Measurements from ENCODE around the gene HS6ST2. TPM values are rescaled to one million over a fixed set of nuclear protein-coding genes. Genes with fewer than 3 reads are reported as not detected.

HS6ST2 gene
- polyA plus RNA-seq, 1 of the 3 experiments (the other 2 are of a cell fraction): 0.05 TPM

DNA sequence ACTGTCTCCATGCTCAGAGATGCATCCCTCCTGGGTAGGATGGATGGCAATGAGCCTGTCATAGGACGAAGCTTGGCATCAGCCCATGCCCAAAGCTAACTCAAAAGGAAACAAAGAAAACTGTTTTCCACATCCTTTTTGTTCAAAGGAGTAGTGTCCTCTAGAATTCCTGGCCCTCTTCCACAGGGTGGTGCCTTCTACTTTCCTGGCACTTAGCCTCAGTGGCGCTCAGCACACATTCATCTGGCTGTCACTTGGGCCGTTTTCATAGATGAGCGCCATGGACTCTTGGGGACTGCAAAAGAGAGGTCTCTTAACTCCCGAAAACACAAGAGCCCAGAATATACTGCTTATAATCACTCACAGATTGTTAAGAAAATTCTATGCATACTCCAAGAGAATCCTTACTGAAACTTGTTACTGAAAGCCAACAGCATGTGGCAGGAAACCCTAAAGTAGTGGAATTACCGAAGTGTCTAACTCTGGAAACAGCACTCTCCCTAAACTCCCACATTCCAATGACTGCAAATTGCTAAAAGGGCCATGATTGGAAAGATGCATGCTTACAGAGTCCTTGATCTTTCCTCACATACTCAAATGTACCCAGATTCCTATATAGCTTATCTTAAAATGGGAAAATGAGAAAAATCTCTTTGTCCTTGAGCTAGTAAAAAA, 110.0 kb downstream of the HS6ST2 start:
- DNase-seq: no peak
- ChIA-PET CTCF (no interaction called here), POLR2A (no interaction called here)
- Histone ChIP-seq H3K4me1 (ENCODE audit: control insufficient read depth in 1 of 2, insufficient read depth in 2 of 2, low read depth in 1 of 2, low read length in 1 of 2) (no peaks in the 10 kb centered on the region; a peak in 1 of 4 replicates), H3K27ac (ENCODE audit: low read depth in 2 of 2, low read length in 1 of 2) (no peak overlapping the region), H3K36me3 (replicated peaks in 1 of 2; ENCODE audit: control insufficient read depth in 1 of 2, insufficient read depth in 2 of 2, low read length in 1 of 2) (no peaks in the 10 kb centered on the region), H3K9me2 (no peaks in the 10 kb centered on the region), H3K4me2 (no peak overlapping the region), H3K27me3 (ENCODE audit: insufficient read depth) (no peaks in the 10 kb centered on the region), H3F3A (replicated peaks; ENCODE audit: insufficient read depth) (no peaks in the 10 kb centered on the region), H2AFZ (ENCODE audit: low read depth) (no peak overlapping the region), H3K9me3 (no peaks in the 10 kb centered on the region), H3K4me3 (ENCODE audit: low read depth in 2 of 2, low read length in 1 of 2) (no peak overlapping the region), H3K9ac (no peak overlapping the region), H4K20me1 (ENCODE audit: insufficient read depth) (no peaks in the 10 kb centered on the region), H3K79me2 (ENCODE audit: insufficient read depth) (no peaks in the 10 kb centered on the region)
- TF ChIP-seq ELF1 (IDR thresholded peaks at IDR 0.05): no peak
- TF ChIP-seq MXI1 (IDR thresholded peaks at IDR 0.05; ENCODE audit: low read depth, low read length): no peak
- TF ChIP-seq RXRA (IDR thresholded peaks at IDR 0.05; ENCODE audit: borderline replicate concordance, low read depth): no peak
- TF ChIP-seq, protein P1, sequence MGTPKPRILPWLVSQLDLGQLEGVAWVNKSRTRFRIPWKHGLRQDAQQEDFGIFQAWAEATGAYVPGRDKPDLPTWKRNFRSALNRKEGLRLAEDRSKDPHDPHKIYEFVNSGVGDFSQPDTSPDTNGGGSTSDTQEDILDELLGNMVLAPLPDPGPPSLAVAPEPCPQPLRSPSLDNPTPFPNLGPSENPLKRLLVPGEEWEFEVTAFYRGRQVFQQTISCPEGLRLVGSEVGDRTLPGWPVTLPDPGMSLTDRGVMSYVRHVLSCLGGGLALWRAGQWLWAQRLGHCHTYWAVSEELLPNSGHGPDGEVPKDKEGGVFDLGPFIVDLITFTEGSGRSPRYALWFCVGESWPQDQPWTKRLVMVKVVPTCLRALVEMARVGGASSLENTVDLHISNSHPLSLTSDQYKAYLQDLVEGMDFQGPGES (IDR thresholded peaks at IDR 0.05; ENCODE audit: low read depth, low read length): no peak
- TF ChIP-seq SMC3 (IDR thresholded peaks at IDR 0.05; ENCODE audit: low read depth, low read length): no peak
- TF ChIP-seq TAF1 (IDR thresholded peaks at IDR 0.05; ENCODE audit: borderline replicate concordance, low read depth, low read length): no peak
- no peak for TF ChIP-seq RFX5 (IDR thresholded peaks at IDR 0.05; ENCODE audit: low read length)
- TF ChIP-seq NRF1 (IDR thresholded peaks at IDR 0.05; ENCODE audit: low read depth, low read length): no peak
- TF ChIP-seq POLR2AphosphoS5 (IDR thresholded peaks at IDR 0.05; ENCODE audit: low read depth, low read length): no peak
- no peak for TF ChIP-seq TCF12 (IDR thresholded peaks at IDR 0.05)
- TF ChIP-seq NFIC (IDR thresholded peaks at IDR 0.05; ENCODE audit: borderline replicate concordance): no peak
- TF ChIP-seq RAD21 (IDR thresholded peaks at IDR 0.05; ENCODE audit: low read length): no peak
- no peak for TF ChIP-seq GABPA (IDR thresholded peaks at IDR 0.05; ENCODE audit: low read depth)
- TF ChIP-seq EZH2phosphoT487 (IDR thresholded peaks at IDR 0.05; ENCODE audit: borderline replicate concordance, low read depth): no peak
- TF ChIP-seq SIN3A (IDR thresholded peaks at IDR 0.05; ENCODE audit: borderline replicate concordance, low read depth, low read length): no peak
- 24% methylated on average over 6 of the region's 6 CpGs for WGBS (ENCODE audit: low lambda C conversion rate)

DNA sequence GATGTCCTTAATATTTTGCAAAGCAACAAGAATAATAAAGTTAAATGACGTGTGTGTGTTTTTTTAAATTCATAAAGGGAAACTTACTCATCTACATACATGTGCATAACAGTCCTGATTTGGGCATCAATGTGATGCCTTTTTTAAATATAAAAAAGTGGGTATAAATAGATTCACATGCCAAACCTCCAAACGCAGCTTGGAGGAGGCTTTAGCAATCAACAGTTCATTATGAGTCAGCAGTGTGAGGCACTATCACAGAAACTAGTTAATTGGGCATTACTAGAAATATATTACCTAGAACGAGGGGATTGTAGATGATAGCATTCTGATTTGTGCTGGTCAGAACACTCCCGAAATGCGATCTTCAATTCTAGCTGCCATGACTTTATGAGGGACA, 115.1 kb downstream of the HS6ST2 start:
- no peaks in the 10 kb centered on the region for H3K36me3 ChIP-seq (replicated peaks in 1 of 2; ENCODE audit: control insufficient read depth in 1 of 2, insufficient read depth in 2 of 2, low read length in 1 of 2)
- H3F3A ChIP-seq (replicated peaks; ENCODE audit: insufficient read depth): no peaks in the 10 kb centered on the region
- no peak overlapping the region for H3K4me3 ChIP-seq (ENCODE audit: low read depth in 2 of 2, low read length in 1 of 2)
- ChIA-PET CTCF (no interaction called here), POLR2A (no interaction called here)
- H3K4me1 ChIP-seq (ENCODE audit: control insufficient read depth in 1 of 2, insufficient read depth in 2 of 2, low read depth in 1 of 2, low read length in 1 of 2): no peaks in the 10 kb centered on the region; a peak in 1 of 4 replicates
- no peak for DNase-seq
- no peak overlapping the region for H2AFZ ChIP-seq (ENCODE audit: low read depth)
- no peak overlapping the region for H3K4me2 ChIP-seq
- no peak overlapping the region for H3K9ac ChIP-seq
- H3K27ac ChIP-seq (ENCODE audit: low read depth in 2 of 2, low read length in 1 of 2): no peak overlapping the region
- no peaks in the 10 kb centered on the region for H4K20me1 ChIP-seq (ENCODE audit: insufficient read depth)
- no peaks in the 10 kb centered on the region for H3K27me3 ChIP-seq (ENCODE audit: insufficient read depth)
- H3K79me2 ChIP-seq (ENCODE audit: insufficient read depth): no peaks in the 10 kb centered on the region
- WGBS (ENCODE audit: low lambda C conversion rate): 11% methylated on average over 5 of the region's 5 CpGs
- no peaks in the 10 kb centered on the region for H3K9me2 ChIP-seq
- H3K9me3 ChIP-seq: no peaks in the 10 kb centered on the region
- no peak for TF ChIP-seq POLR2AphosphoS5 (IDR thresholded peaks at IDR 0.05; ENCODE audit: low read depth, low read length)
- TF ChIP-seq SIN3A (IDR thresholded peaks at IDR 0.05; ENCODE audit: borderline replicate concordance, low read depth, low read length): no peak
- TF ChIP-seq TAF1 (IDR thresholded peaks at IDR 0.05; ENCODE audit: borderline replicate concordance, low read depth, low read length): no peak
- TF ChIP-seq JUND (IDR thresholded peaks at IDR 0.05): no peak
- TF ChIP-seq, protein P1 (IDR thresholded peaks at IDR 0.05; ENCODE audit: low read depth, low read length): no peak
- TF ChIP-seq, protein P2, sequence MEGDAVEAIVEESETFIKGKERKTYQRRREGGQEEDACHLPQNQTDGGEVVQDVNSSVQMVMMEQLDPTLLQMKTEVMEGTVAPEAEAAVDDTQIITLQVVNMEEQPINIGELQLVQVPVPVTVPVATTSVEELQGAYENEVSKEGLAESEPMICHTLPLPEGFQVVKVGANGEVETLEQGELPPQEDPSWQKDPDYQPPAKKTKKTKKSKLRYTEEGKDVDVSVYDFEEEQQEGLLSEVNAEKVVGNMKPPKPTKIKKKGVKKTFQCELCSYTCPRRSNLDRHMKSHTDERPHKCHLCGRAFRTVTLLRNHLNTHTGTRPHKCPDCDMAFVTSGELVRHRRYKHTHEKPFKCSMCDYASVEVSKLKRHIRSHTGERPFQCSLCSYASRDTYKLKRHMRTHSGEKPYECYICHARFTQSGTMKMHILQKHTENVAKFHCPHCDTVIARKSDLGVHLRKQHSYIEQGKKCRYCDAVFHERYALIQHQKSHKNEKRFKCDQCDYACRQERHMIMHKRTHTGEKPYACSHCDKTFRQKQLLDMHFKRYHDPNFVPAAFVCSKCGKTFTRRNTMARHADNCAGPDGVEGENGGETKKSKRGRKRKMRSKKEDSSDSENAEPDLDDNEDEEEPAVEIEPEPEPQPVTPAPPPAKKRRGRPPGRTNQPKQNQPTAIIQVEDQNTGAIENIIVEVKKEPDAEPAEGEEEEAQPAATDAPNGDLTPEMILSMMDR (IDR thresholded peaks at IDR 0.05): no peak
- TF ChIP-seq SMC3 (IDR thresholded peaks at IDR 0.05; ENCODE audit: low read depth, low read length): no peak
- TF ChIP-seq TCF12 (IDR thresholded peaks at IDR 0.05): no peak
- no peak for TF ChIP-seq RAD21 (IDR thresholded peaks at IDR 0.05; ENCODE audit: low read length)
- TF ChIP-seq, protein P3, sequence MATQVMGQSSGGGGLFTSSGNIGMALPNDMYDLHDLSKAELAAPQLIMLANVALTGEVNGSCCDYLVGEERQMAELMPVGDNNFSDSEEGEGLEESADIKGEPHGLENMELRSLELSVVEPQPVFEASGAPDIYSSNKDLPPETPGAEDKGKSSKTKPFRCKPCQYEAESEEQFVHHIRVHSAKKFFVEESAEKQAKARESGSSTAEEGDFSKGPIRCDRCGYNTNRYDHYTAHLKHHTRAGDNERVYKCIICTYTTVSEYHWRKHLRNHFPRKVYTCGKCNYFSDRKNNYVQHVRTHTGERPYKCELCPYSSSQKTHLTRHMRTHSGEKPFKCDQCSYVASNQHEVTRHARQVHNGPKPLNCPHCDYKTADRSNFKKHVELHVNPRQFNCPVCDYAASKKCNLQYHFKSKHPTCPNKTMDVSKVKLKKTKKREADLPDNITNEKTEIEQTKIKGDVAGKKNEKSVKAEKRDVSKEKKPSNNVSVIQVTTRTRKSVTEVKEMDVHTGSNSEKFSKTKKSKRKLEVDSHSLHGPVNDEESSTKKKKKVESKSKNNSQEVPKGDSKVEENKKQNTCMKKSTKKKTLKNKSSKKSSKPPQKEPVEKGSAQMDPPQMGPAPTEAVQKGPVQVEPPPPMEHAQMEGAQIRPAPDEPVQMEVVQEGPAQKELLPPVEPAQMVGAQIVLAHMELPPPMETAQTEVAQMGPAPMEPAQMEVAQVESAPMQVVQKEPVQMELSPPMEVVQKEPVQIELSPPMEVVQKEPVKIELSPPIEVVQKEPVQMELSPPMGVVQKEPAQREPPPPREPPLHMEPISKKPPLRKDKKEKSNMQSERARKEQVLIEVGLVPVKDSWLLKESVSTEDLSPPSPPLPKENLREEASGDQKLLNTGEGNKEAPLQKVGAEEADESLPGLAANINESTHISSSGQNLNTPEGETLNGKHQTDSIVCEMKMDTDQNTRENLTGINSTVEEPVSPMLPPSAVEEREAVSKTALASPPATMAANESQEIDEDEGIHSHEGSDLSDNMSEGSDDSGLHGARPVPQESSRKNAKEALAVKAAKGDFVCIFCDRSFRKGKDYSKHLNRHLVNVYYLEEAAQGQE (IDR thresholded peaks at IDR 0.05; ENCODE audit: low read depth, low read length): no peak
- TF ChIP-seq, protein P4, sequence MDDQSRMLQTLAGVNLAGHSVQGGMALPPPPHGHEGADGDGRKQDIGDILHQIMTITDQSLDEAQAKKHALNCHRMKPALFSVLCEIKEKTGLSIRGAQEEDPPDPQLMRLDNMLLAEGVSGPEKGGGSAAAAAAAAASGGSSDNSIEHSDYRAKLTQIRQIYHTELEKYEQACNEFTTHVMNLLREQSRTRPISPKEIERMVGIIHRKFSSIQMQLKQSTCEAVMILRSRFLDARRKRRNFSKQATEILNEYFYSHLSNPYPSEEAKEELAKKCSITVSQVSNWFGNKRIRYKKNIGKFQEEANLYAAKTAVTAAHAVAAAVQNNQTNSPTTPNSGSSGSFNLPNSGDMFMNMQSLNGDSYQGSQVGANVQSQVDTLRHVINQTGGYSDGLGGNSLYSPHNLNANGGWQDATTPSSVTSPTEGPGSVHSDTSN (IDR thresholded peaks at IDR 0.05): no peak

Data from SK-N-SH (cell line).